Cardiac fibroblast (primary cell): Measurements from ENCODE around the gene MAP4K5.
"Not testable (repeated sequence)": the region's sequence is repeated elsewhere in the genome, so short reads cannot be mapped to it uniquely, and the experiment has no call there.

Experiments used
- DNase-seq, 2 donors: peaks; one replicate each; pipeline versions ENCODE4 v3.0.0 to v3.0.0-alpha.2; 2010; ENCODE audit warnings: low read depth in 2 of 2
- H3K4me3 ChIP-seq, 2 donors: replicated peaks in 1 of 2; 1 replicate in 1 of 2; 2 replicates in 1 of 2; pipeline ENCODE4 v1.5.1; 2011; ENCODE audit warnings: low read depth in 2 of 2, low read length in 2 of 2, mild to moderate bottlenecking in 2 of 2, moderate library complexity in 1 of 2
- CTCF ChIP-seq: IDR thresholded peaks from one replicate; pipeline ENCODE4 v1.5.1; 2011; ENCODE audit warnings: low read depth, mild to moderate bottlenecking, low read length, inconsistent platforms

MAP4K5 gene

DNA sequence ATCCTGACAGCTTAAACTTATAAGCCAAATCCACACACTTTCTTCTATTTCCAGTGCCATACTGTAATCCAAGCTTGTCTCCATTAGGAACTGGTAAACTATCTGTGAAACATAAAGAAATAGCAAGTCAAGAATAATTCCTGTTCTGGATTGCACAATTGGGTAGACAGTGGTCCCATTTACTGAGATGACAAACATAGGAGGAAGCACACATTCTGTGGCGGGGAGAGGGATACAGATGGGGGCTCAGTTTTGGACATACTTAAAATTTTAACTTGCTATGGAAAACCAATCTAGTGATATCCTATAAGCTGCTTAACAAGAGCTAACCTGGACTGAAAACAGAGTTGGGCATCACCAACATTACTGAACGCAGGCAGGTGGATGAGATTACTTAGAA lies 16.3 kb downstream of the MAP4K5 start:
- no peak for TF ChIP-seq CTCF
- DNase-seq, result no peak
- H3K4me3 ChIP-seq, result no peak overlapping the region

GRCh38 chr14:50512463-50512862 lies 19.9 kb downstream of the MAP4K5 start:
- DNase-seq, result no peak
- TF ChIP-seq CTCF, result no peak
- H3K4me3 ChIP-seq, result no peak overlapping the region

DNA sequence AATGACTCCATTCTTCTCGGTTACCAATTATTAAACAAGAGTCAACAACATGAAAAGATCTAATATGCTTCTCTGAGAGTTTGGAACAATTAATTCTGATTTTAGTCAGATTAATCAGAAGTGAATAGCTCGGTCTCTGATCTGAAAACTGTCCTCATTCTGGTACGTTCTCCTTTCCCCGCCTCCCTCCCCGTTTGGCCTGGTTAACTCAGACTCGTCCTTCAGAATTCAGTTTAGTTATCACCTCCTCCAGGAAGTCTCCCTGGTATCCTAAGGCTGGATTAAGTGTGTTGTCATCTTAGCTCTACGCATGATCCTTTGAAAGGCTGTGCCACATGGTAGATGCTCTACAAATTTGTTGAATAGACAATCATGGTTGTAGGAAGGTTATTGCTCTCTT lies 22.2 kb downstream of the MAP4K5 start:
- no peak overlapping the region for H3K4me3 ChIP-seq
- no peak for DNase-seq
- TF ChIP-seq CTCF, result no peak

DNA sequence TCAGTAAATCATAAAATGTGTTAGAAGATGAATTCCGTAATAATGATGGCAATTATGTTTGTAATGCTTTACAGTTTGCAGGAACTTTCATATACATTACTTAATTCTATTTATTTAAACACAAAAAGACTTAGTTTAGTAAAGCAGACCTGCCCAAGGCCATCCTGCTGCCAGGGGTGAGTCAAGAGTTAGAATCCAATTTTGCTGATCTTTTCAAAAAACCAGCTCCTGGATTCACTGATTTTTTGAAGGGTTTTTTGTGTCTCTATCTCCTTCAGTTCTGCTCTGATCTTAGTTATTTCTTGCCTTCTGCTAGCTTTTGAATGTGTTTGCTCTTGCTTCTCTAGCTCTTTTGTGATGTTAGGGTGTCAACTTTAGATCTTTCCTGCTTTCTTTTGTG lies 25.3 kb downstream of the MAP4K5 start:
- DNase-seq, H3K4me3 ChIP-seq: not testable (repeated sequence)

DNA sequence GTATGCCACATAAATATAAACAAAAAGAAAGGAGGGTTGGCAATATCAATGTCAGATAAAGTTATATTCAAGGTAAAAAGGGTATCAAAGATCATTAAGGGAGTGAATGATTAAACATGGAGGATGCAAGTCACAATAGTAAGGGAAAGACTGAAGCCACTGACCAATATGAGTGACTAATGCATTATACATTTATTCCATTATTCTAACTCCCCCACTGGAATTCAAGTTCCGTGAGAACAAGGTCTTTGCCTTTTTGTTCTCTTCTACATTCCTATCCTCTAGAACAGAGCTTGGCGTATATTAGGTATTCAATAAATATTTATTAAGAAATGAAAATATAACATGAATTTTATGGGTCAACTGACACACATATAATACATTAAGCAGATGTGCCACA lies 30.7 kb downstream of the MAP4K5 start:
- H3K4me3 ChIP-seq, result no peak overlapping the region
- peak; percentile 51 to 94 for DNase-seq
- TF ChIP-seq CTCF, result no peak

- TF ChIP-seq CTCF, result no peak
Observed at GRCh38 chr14:50497351-50497750, 35.0 kb downstream of the MAP4K5 start.

DNA sequence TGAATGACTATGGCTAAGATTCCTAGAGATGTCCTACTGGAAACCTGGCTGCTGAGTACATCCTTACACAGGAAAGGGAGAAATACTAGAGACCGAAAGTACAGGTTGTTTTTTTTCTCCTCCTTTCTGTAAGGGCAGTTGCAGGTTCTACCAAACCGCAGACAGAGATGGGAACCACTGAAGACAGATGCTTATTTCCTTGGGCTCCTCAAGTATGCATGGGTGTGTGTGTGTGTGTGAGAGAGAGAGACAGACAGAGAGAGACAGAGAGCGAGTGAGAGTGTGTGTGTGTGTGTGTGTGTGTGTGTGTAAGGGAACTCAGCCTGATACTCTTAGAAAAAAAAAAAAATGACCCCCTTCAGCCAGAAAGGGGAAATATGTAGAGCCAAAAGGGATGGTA lies 42.5 kb downstream of the MAP4K5 start:
- H3K4me3 ChIP-seq, result no peak overlapping the region
- TF ChIP-seq CTCF, result no peak
- no peak for DNase-seq

More at GRCh38 chr14:50497351-50497750, 35.0 kb downstream of the MAP4K5 start:
- no peak for DNase-seq
- H3K4me3 ChIP-seq, result no peak overlapping the region

- no peak overlapping the region for H3K4me3 ChIP-seq
- no peak for DNase-seq
- no peak for TF ChIP-seq CTCF
Observed at GRCh38 chr14:50488521-50488920, 43.8 kb downstream of the MAP4K5 start.
